Adrenal gland (tissue), 5 donors: Measurements from ENCODE around the gene MEGF11.

Experiments
- CTCF ChIP-seq, 6 experiments: fragments of 450-650 bp in 4 of 6; fragments of 200-600 bp in 2 of 6; sonication (generic) in 1 of 6; IDR thresholded peaks; 1 replicate in 5 of 6; 2 replicates in 1 of 6; pipeline versions ENCODE4 v1.5.1 to v1.8.0; 2016 to 2021; ENCODE audit warnings: antibody characterized with exemption in 6 of 6, mild to moderate bottlenecking in 2 of 6, moderate library complexity in 1 of 6
- POLR2A ChIP-seq, 2 donors: fragments of 450-650 bp; IDR thresholded peaks; one replicate each; pipeline ENCODE4 v1.6.1; 2017; ENCODE audit warnings: antibody characterized with exemption in 2 of 2, mild to moderate bottlenecking in 2 of 2, moderate library complexity in 1 of 2
- donor health status: DM: no; HTN: no; CAD: no.

- no peak for TF ChIP-seq CTCF (IDR thresholded peaks at IDR 0.05)
- TF ChIP-seq POLR2A (IDR thresholded peaks at IDR 0.05): no peak
These were observed 351.7 kb downstream of the MEGF11 start for GRCh38 chr15:65901836-65902235.
